Measurements from ENCODE around the gene NR2E3. TPM values are rescaled to one million over a fixed set of nuclear protein-coding genes. Genes with fewer than 3 reads are reported as not detected.
"Not testable (repeated sequence)": the region's sequence is repeated elsewhere in the genome, so short reads cannot be mapped to it uniquely, and the experiment has no call there.

NR2E3 gene
- total and polyA plus RNA-seq, 4 donors: 0.17 to 0.18 TPM; not detected in 2

DNA sequence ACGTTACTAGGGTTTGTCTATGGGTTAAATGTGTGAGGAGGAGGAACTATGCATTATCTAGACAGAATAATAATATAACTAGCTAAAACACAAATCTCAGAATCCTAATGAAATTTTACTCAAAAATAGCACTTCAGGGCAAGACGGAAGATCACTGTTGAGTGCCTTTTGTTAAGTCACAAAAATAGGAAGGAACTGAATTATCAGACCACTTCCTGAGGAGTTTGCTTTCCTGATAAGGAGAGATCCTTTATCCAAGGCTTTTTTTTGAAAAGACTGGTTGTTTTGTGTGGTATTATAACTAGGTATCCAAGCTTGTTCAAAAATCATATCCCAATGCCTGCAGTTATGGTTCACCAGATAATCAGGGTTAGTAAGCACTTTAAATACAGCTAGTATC is 34.6 kb downstream of the NR2E3 start:
- Histone ChIP-seq H3K9me3 (ENCODE audit: control insufficient read depth in 4 of 4, low read length in 3 of 4) (no peaks in the 10 kb centered on the region), H3K27me3 (ENCODE audit: control insufficient read depth in 4 of 4, insufficient read depth in 4 of 4, low read length in 3 of 4) (no peaks in the 10 kb centered on the region), H3K9ac (ENCODE audit: low read depth in 1 of 2, low read length in 2 of 2) (no peak overlapping the region), H3K4me3 (ENCODE audit: low read depth in 1 of 3, low read length in 3 of 3) (no peak overlapping the region), H3K4me1 (ENCODE audit: control insufficient read depth in 4 of 4, insufficient read depth in 4 of 4, low read length in 3 of 4) (no peaks in the 10 kb centered on the region), H3K36me3 (ENCODE audit: control insufficient read depth in 4 of 4, insufficient read depth in 3 of 4, low read depth in 1 of 4, low read length in 3 of 4) (peaks cover 0 to 17% (median 11%) of the 10 kb centered on the region in 4 donors), H3K27ac (ENCODE audit: low read depth in 1 of 2, low read length in 2 of 2) (no peak overlapping the region)
- WGBS: 88% methylated on average over 2 of the region's 2 CpGs
- no peak for TF ChIP-seq YY1 (IDR thresholded peaks at IDR 0.05)
- no peak for TF ChIP-seq GABPA (IDR thresholded peaks at IDR 0.05 in 1 of 2, conservative IDR thresholded peaks at IDR 0.05 in 1 of 2)
- no peak for TF ChIP-seq RAD21 (IDR thresholded peaks at IDR 0.05)
- TF ChIP-seq, protein P1, sequence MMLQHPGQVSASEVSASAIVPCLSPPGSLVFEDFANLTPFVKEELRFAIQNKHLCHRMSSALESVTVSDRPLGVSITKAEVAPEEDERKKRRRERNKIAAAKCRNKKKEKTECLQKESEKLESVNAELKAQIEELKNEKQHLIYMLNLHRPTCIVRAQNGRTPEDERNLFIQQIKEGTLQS (IDR thresholded peaks at IDR 0.05): no peak
- DNase-seq (ENCODE audit: low spot score): no peak

DNA sequence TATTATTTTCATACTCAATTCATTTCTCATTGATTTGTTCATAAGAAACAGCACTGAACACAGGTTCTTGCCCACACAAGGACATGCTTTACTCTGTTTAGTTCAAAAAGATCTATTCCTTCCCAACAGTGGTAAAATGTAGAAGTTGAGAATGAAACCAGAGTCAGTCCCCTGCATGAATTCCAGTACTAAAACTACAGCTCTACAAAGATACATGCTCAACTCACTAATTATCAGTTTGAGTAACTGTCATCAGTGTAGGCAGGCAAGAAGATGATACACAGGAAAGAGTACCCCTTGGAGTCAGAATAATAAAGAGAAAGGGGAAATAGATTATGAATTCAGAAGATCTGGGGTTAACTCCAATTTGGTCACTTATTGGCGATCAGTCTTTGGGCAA is 43.2 kb downstream of the NR2E3 start:
- peaks cover 0 to 12% (median 6%) of the 10 kb centered on the region in 4 donors for H3K36me3 ChIP-seq (ENCODE audit: control insufficient read depth in 4 of 4, insufficient read depth in 3 of 4, low read depth in 1 of 4, low read length in 3 of 4)
- DNase-seq (ENCODE audit: low spot score): no peak
- TF ChIP-seq TAF1 (conservative IDR thresholded peaks at IDR 0.05) (no peak), NR2F2 (IDR thresholded peaks at IDR 0.05) (no peak), EGR1 (IDR thresholded peaks at IDR 0.05; ENCODE audit: low read depth in 2 of 2) (no peak), FOXA1 (IDR thresholded peaks at IDR 0.05) (no peak)
- TF ChIP-seq, protein P2, sequence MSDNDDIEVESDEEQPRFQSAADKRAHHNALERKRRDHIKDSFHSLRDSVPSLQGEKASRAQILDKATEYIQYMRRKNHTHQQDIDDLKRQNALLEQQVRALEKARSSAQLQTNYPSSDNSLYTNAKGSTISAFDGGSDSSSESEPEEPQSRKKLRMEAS (IDR thresholded peaks at IDR 0.05): no peak
- TF ChIP-seq, protein P3, sequence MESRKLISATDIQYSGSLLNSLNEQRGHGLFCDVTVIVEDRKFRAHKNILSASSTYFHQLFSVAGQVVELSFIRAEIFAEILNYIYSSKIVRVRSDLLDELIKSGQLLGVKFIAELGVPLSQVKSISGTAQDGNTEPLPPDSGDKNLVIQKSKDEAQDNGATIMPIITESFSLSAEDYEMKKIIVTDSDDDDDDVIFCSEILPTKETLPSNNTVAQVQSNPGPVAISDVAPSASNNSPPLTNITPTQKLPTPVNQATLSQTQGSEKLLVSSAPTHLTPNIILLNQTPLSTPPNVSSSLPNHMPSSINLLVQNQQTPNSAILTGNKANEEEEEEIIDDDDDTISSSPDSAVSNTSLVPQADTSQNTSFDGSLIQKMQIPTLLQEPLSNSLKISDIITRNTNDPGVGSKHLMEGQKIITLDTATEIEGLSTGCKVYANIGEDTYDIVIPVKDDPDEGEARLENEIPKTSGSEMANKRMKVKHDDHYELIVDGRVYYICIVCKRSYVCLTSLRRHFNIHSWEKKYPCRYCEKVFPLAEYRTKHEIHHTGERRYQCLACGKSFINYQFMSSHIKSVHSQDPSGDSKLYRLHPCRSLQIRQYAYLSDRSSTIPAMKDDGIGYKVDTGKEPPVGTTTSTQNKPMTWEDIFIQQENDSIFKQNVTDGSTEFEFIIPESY (IDR thresholded peaks at IDR 0.05): no peak
- TF ChIP-seq, protein P4, sequence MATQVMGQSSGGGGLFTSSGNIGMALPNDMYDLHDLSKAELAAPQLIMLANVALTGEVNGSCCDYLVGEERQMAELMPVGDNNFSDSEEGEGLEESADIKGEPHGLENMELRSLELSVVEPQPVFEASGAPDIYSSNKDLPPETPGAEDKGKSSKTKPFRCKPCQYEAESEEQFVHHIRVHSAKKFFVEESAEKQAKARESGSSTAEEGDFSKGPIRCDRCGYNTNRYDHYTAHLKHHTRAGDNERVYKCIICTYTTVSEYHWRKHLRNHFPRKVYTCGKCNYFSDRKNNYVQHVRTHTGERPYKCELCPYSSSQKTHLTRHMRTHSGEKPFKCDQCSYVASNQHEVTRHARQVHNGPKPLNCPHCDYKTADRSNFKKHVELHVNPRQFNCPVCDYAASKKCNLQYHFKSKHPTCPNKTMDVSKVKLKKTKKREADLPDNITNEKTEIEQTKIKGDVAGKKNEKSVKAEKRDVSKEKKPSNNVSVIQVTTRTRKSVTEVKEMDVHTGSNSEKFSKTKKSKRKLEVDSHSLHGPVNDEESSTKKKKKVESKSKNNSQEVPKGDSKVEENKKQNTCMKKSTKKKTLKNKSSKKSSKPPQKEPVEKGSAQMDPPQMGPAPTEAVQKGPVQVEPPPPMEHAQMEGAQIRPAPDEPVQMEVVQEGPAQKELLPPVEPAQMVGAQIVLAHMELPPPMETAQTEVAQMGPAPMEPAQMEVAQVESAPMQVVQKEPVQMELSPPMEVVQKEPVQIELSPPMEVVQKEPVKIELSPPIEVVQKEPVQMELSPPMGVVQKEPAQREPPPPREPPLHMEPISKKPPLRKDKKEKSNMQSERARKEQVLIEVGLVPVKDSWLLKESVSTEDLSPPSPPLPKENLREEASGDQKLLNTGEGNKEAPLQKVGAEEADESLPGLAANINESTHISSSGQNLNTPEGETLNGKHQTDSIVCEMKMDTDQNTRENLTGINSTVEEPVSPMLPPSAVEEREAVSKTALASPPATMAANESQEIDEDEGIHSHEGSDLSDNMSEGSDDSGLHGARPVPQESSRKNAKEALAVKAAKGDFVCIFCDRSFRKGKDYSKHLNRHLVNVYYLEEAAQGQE (IDR thresholded peaks at IDR 0.05): no peak
- TF ChIP-seq, protein P1 (IDR thresholded peaks at IDR 0.05): no peak
- H3K4me1 ChIP-seq (ENCODE audit: control insufficient read depth in 4 of 4, insufficient read depth in 4 of 4, low read length in 3 of 4): no peaks in the 10 kb centered on the region
- H3K27me3 ChIP-seq (ENCODE audit: control insufficient read depth in 4 of 4, insufficient read depth in 4 of 4, low read length in 3 of 4): no peaks in the 10 kb centered on the region
- H3K9me3 ChIP-seq (ENCODE audit: control insufficient read depth in 4 of 4, low read length in 3 of 4): no peaks in the 10 kb centered on the region
- WGBS: 93% methylated on average over 1 of the region's 1 CpG
- H3K9ac ChIP-seq (ENCODE audit: low read depth in 1 of 2, low read length in 2 of 2): no peak overlapping the region
- H3K4me3 ChIP-seq (ENCODE audit: low read depth in 1 of 3, low read length in 3 of 3): no peak overlapping the region
- no peak overlapping the region for H3K27ac ChIP-seq (ENCODE audit: low read depth in 1 of 2, low read length in 2 of 2)

DNA sequence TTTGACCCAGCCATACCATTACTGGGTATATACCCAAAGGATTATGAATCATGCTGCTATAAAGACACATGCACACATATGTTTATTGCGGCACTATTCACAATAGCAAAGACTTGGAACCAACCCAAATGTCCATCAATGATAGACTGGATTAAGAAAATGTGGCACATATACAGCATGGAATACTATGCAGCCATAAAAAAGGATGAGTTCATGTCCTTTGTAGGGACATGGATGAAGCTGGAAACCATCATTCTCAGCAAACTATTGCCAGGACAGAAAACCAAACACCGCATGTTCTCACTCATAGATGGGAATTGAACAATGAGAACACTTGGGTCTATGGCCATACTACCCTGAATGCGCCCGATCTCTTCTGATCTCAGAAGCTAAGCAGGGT is 47.9 kb downstream of the NR2E3 start:
- not testable (repeated sequence) for H3K27me3 ChIP-seq (ENCODE audit: control insufficient read depth in 4 of 4, insufficient read depth in 4 of 4, low read length in 3 of 4); H3K9me3 ChIP-seq (ENCODE audit: control insufficient read depth in 4 of 4, low read length in 3 of 4); H3K9ac ChIP-seq (ENCODE audit: low read depth in 1 of 2, low read length in 2 of 2); H3K27ac ChIP-seq (ENCODE audit: low read depth in 1 of 2, low read length in 2 of 2); H3K36me3 ChIP-seq (ENCODE audit: control insufficient read depth in 4 of 4, insufficient read depth in 3 of 4, low read depth in 1 of 4, low read length in 3 of 4); H3K4me1 ChIP-seq (ENCODE audit: control insufficient read depth in 4 of 4, insufficient read depth in 4 of 4, low read length in 3 of 4); DNase-seq (ENCODE audit: low spot score); H3K4me3 ChIP-seq (ENCODE audit: low read depth in 1 of 3, low read length in 3 of 3)
- 96% methylated on average over 4 of the region's 4 CpGs for WGBS

Small RNAs within 50 kb of the gene (small RNA-seq; reads per million reads assigned to genes)
- not detected for gene RNA5SP399
